Mesodermal cell (in vitro differentiated cells): ENCODE results near the gene ANKRD16.

Experiments
- H3K27ac ChIP-seq: 2 replicates; pipeline ENCODE4 v1.7.0; 2013; ENCODE audit warnings: mild to moderate bottlenecking, low read depth, low read length, moderate library complexity; ENCODE audit not compliant: severe bottlenecking
- H3K36me3 ChIP-seq: 2 replicates; pipeline ENCODE4 v1.7.1; 2013; ENCODE audit warnings: mild to moderate bottlenecking, low read length, moderate library complexity; ENCODE audit not compliant: control insufficient read depth, insufficient read depth
- H3K4me1 ChIP-seq: one replicate; pipeline ENCODE4 v1.7.1; 2013; ENCODE audit warnings: mild to moderate bottlenecking, low read length; ENCODE audit not compliant: insufficient read depth, control insufficient read depth, poor library complexity, severe bottlenecking
- H3K4me3 ChIP-seq: 2 replicates; pipeline ENCODE4 v1.7.0; 2013; ENCODE audit warnings: low read length, control low read depth, mild to moderate bottlenecking; ENCODE audit not compliant: insufficient read depth, poor library complexity, severe bottlenecking; ENCODE audit errors: extremely low read depth
- H3K9me3 ChIP-seq: 2 replicates; pipeline ENCODE4 v1.7.1; 2013; ENCODE audit warnings: mild to moderate bottlenecking, low read length, moderate library complexity; ENCODE audit not compliant: control insufficient read depth
- WGBS, 2 experiments: methylation state at CpG; one replicate each; pipeline ENCODE4 v1.1.5; 2013; ENCODE audit warnings: missing lambda C conversion rate in 2 of 2; ENCODE audit not compliant: insufficient coverage in 2 of 2; 5-methylcytosine and 5-hydroxymethylcytosine counted together

The ANKRD16 gene

GRCh38 chr10:5894403-5894802, 4.7 kb upstream of the ANKRD16 start:
- H3K36me3 ChIP-seq = peaks cover 49% of the 10 kb centered on the region

GRCh38 chr10:5893321-5893720, 3.6 kb upstream of the ANKRD16 start:
- Histone ChIP-seq H3K9me3 (peaks cover 6% of the 10 kb centered on the region), H3K36me3 (peaks cover 48% of the 10 kb centered on the region), H3K4me3 (no peak overlapping the region), H3K4me1 (peaks cover 13% of the 10 kb centered on the region), H3K27ac (no peak overlapping the region)
- 100% methylated on average over 1 of the region's 2 CpGs for WGBS, 2 experiments

More at GRCh38 chr10:5894403-5894802, 4.7 kb upstream of the ANKRD16 start:
- Histone ChIP-seq H3K4me3 (no peak overlapping the region), H3K4me1 (peaks cover 7% of the 10 kb centered on the region), H3K27ac (no peak overlapping the region), H3K9me3 (peaks cover 6% of the 10 kb centered on the region)
- WGBS, 2 experiments = 89 to 100% methylated on average over 3 of the region's 4 CpGs

GRCh38 chr10:5892007-5892406, 2.3 kb upstream of the ANKRD16 start:
- no peak overlapping the region for H3K4me3 ChIP-seq
- H3K9me3 ChIP-seq = no peaks in the 10 kb centered on the region
- H3K27ac ChIP-seq = no peak overlapping the region
- peaks cover 42% of the 10 kb centered on the region for H3K36me3 ChIP-seq
- 96 to 98% methylated on average over 7 of the region's 8 CpGs for WGBS, 2 experiments
- H3K4me1 ChIP-seq = peaks cover 19% of the 10 kb centered on the region

GRCh38 chr10:5891009-5891408, 1.3 kb upstream of the ANKRD16 start:
- Histone ChIP-seq H3K27ac (no peak overlapping the region), H3K36me3 (peaks cover 40% of the 10 kb centered on the region), H3K9me3 (no peaks in the 10 kb centered on the region), H3K4me1 (peaks cover 19% of the 10 kb centered on the region), H3K4me3 (peak overlapping the region; percentile 87)
- 84 to 86% methylated on average over 7 of the region's 7 CpGs for WGBS, 2 experiments

- peak overlapping the region; percentile 71 for H3K27ac ChIP-seq
- peaks cover 40% of the 10 kb centered on the region for H3K36me3 ChIP-seq
- peaks cover 19% of the 10 kb centered on the region for H3K4me1 ChIP-seq
- H3K9me3 ChIP-seq = no peaks in the 10 kb centered on the region
- peak overlapping the region; percentile 87 for H3K4me3 ChIP-seq
- 0 to 1% methylated on average over 13 to 38 of the region's 40 CpGs for WGBS, 2 experiments
Observed at GRCh38 chr10:5890452-5890915, 791 bp upstream of the ANKRD16 start.

GRCh38 chr10:5888843-5889623, 660 bp downstream of the ANKRD16 start:
- Histone ChIP-seq H3K4me1 (peaks cover 19% of the 10 kb centered on the region), H3K36me3 (peaks cover 39% of the 10 kb centered on the region), H3K4me3 (peak overlapping the region; percentile 87), H3K27ac (peak overlapping the region; percentile 69), H3K9me3 (no peaks in the 10 kb centered on the region)
- 0 to 1% methylated on average over 64 to 74 of the region's 80 CpGs for WGBS, 2 experiments

GRCh38 chr10:5888351-5888750, 1.3 kb downstream of the ANKRD16 start:
- Histone ChIP-seq H3K9me3 (no peaks in the 10 kb centered on the region), H3K36me3 (peaks cover 40% of the 10 kb centered on the region), H3K27ac (no peak overlapping the region), H3K4me3 (peak overlapping the region; percentile 87), H3K4me1 (peaks cover 19% of the 10 kb centered on the region)
- WGBS, 2 experiments = 49 to 60% methylated on average over 7 to 10 of the region's 10 CpGs

GRCh38 chr10:5887641-5888040, 2.1 kb downstream of the ANKRD16 start:
- Histone ChIP-seq H3K4me1 (peaks cover 19% of the 10 kb centered on the region), H3K4me3 (no peak overlapping the region), H3K36me3 (peaks cover 43% of the 10 kb centered on the region), H3K27ac (no peak overlapping the region), H3K9me3 (no peaks in the 10 kb centered on the region)
- 90 to 98% methylated on average over 4 to 5 of the region's 8 CpGs for WGBS, 2 experiments

- Histone ChIP-seq H3K36me3 (peaks cover 49% of the 10 kb centered on the region), H3K4me3 (no peak overlapping the region)
- WGBS, 2 experiments = no CpG with 5 or more reads among the region's 1 CpG
Observed at GRCh38 chr10:5887029-5887428, 2.7 kb downstream of the ANKRD16 start.

GRCh38 chr10:5885619-5886018, 4.1 kb downstream of the ANKRD16 start:
- WGBS, 2 experiments = 95 to 96% methylated on average over 5 of the region's 5 CpGs
- Histone ChIP-seq H3K4me1 (peaks cover 11% of the 10 kb centered on the region), H3K36me3 (peaks cover 49% of the 10 kb centered on the region), H3K27ac (no peak overlapping the region), H3K9me3 (no peaks in the 10 kb centered on the region), H3K4me3 (no peak overlapping the region)

More at GRCh38 chr10:5887029-5887428, 2.7 kb downstream of the ANKRD16 start:
- H3K4me1 ChIP-seq = peaks cover 16% of the 10 kb centered on the region
- no peak overlapping the region for H3K27ac ChIP-seq
- H3K9me3 ChIP-seq = no peaks in the 10 kb centered on the region

GRCh38 chr10:5882961-5883360, 6.7 kb downstream of the ANKRD16 start:
- peaks cover 2% of the 10 kb centered on the region for H3K4me1 ChIP-seq
- peaks cover 72% of the 10 kb centered on the region for H3K36me3 ChIP-seq

More at GRCh38 chr10:5882961-5883360, 6.7 kb downstream of the ANKRD16 start:
- no peaks in the 10 kb centered on the region for H3K9me3 ChIP-seq
- no peak overlapping the region for H3K27ac ChIP-seq
- H3K4me3 ChIP-seq = no peak overlapping the region
- WGBS, 2 experiments = 98% methylated on average over 5 to 7 of the region's 8 CpGs
